ENCODE results near the gene FAM118A.
A peak's percentile ranks its signal among the peaks of the same experiment; 100 is the strongest.
"Not testable (repeated sequence)": the region's sequence is repeated elsewhere in the genome, so short reads cannot be mapped to it uniquely, and the experiment has no call there.

FAM118A gene

GRCh38 chr22:45310977-45311531 is 1.3 kb downstream of the FAM118A start:
- no peak for DNase-seq

GRCh38 chr22:45312415-45312814 is 2.7 kb downstream of the FAM118A start:
- no peak for DNase-seq

- no peak for DNase-seq
Measured at GRCh38 chr22:45312856-45313255, 3.1 kb downstream of the FAM118A start.

GRCh38 chr22:45314054-45314721 is 4.5 kb downstream of the FAM118A start:
- DNase-seq = no peak

GRCh38 chr22:45314786-45315185 is 5.1 kb downstream of the FAM118A start:
- no peak for DNase-seq

GRCh38 chr22:45316796-45317526 is 7.2 kb downstream of the FAM118A start:
- no peak for DNase-seq

GRCh38 chr22:45317551-45318167 is 7.9 kb downstream of the FAM118A start:
- DNase-seq = no peak

- peak; percentile 81 for DNase-seq
Measured at GRCh38 chr22:45318168-45318557, 8.4 kb downstream of the FAM118A start.

GRCh38 chr22:45318558-45319323 is 9.0 kb downstream of the FAM118A start:
- no peak for DNase-seq

GRCh38 chr22:45319324-45319685 is 9.6 kb downstream of the FAM118A start:
- DNase-seq = no peak

GRCh38 chr22:45320357-45320976 is 10.7 kb downstream of the FAM118A start:
- DNase-seq = no peak

GRCh38 chr22:45321827-45322226 is 12.1 kb downstream of the FAM118A start:
- no peak for DNase-seq

GRCh38 chr22:45322873-45323525 is 13.3 kb downstream of the FAM118A start:
- no peak for DNase-seq

- DNase-seq = no peak
Measured at GRCh38 chr22:45323695-45324094, 14.0 kb downstream of the FAM118A start.

GRCh38 chr22:45324311-45324711 is 14.6 kb downstream of the FAM118A start:
- DNase-seq = no peak

GRCh38 chr22:45328261-45328660 is 18.5 kb downstream of the FAM118A start:
- DNase-seq = not testable (repeated sequence)

GRCh38 chr22:45328822-45329529 is 19.2 kb downstream of the FAM118A start:
- no peak for DNase-seq

- no peak for DNase-seq
Measured at GRCh38 chr22:45329530-45329936, 19.8 kb downstream of the FAM118A start.

- no peak for DNase-seq
Measured at GRCh38 chr22:45330548-45330947, 20.8 kb downstream of the FAM118A start.

GRCh38 chr22:45331486-45331885 is 21.8 kb downstream of the FAM118A start:
- DNase-seq = no peak

- no peak for DNase-seq
Measured at GRCh38 chr22:45332001-45332400, 22.3 kb downstream of the FAM118A start.

All from activated T-cell treated with anti-CD3 and anti-CD28 coated beads for 4 hours (primary cell).